DMS53 treated with DMSO at 0.1 percent for 48 hours (cell line): ENCODE results near the gene MEGF11.
A peak's percentile ranks its signal among the peaks of the same experiment; 100 is the strongest.

ENCODE experiments used
- DNase-seq: peaks from one replicate; lab custom pipeline; 2025; ENCODE audit not compliant: unreplicated experiment; lab: John Stamatoyannopoulos, UW

MEGF11 gene

DNA sequence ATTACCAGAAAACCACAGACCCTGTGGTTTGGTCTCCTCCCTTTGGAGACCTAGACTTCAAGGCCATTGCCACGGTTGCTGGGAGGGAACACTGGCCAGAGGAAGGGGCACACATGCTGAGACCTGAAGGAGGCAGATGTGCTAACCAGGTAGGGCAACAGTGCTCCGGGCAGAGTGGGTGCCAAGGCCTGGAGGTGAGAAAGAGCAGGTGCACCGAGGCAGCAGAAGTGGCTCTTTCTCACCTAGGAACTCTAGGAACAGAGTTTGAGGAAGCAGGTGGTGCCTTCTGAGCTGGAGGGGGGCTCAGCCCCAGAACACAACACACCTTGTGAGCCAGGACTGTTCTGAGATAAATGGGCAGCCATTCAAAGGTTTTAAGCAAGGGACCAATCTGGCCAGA, 106.1 kb downstream of the MEGF11 start:
- no peak for DNase-seq

DNA sequence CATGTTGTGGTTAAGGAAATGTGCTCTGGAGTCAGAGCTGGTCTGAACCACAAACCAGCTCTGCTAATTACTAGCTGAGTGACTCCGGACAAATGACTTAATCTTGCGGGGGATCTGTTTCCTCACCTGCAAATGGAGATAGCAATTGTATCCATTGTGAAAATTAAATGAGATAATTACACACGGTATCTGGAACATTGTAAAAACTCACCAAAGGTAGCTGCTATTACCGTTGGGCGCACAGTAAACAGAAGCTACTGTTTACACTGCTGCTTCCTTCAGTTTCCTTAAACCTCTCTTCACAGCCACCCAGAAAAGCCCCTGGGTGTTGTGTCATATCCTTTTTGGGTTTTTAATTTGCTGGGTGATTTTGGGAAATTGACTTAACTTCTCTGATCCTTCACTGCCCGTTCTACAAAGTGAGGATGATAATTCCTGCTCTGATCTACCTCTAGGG, 107.8 kb downstream of the MEGF11 start:
- no peak for DNase-seq

DNA sequence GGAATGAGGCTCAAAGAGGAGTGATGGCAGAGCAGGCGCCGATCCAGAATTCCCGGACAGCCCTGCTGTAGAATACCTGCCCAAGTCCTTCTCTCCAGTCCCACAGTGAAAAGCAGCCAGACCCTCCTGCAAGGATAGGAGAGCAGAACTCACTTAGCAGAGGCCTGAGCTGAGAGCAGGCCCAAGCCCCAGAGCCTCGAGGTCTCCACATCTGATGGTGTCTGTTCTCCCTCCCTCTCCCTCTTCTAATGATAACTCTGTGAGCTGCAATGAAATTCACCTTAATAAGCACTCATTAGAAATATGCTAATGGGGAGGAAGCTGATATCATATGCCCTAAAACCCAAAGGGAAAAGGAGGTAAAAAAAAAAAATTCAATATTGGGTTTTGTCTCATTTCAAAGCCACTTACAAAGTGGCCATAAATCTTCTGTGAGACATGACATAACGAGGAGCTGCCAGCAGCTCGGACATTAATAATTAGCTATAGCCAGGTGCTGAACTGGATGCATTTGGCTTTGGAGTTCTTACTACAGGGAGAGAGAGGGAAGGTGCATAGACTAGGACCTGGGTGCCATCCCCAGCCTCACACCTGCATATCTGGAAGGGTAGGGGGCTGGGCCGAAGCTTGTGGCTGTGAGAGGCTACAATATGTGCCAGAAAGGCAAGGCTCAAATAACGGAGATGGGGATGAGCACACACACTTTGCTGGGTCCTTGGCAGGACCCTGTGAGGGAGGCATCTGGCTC, 108.4 kb downstream of the MEGF11 start:
- peak; percentile 77 for DNase-seq

DNA sequence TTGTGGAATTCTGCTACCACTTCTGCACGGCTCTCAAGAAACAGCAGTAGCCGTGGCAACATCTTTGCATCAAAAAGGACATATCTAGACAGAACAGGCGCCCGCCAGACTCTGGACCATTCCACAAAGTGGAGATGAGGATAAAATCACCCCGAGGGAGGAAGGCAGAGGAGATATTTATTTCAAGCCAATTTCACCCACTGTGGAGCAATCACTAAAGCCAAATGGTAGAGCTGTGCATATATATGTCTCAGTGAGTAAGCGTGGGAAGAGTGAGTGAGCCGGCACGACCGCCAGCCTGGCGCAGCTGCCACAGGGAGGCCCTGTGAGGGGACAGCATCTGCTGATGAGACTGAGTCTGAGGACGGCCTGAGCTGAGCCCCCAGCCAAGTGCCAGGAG, 111.3 kb downstream of the MEGF11 start:
- DNase-seq, result no peak

DNA sequence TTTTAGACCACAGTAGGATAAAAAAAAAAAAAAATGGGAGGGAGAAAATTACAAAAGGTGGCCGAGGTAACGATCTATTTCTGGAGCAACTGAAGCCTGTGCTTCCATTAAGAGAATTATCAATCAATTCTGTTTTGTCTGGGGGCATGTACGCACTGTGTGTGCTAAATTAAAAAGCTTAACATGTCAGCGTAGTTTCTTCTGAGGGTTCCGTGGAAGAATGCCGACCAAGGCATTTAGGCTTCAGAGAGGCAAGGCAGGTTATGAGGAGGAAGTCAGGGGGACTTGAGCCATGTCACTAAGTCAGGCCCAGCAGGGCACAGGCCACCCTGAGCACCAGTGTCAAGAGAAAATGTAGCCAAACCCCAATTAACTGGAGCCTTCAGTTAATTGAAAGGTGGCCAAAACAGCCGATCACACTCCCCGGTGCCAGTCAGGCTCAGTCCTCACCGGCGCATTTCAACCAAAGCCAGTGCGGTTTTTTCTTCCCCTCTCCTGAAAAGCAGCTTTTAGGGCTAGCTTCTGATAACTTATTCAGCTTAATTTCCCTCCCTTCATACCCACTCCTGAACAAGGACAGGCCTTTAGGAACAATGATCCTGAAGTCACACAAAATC, 113.9 kb downstream of the MEGF11 start:
- DNase-seq, result no peak

DNA sequence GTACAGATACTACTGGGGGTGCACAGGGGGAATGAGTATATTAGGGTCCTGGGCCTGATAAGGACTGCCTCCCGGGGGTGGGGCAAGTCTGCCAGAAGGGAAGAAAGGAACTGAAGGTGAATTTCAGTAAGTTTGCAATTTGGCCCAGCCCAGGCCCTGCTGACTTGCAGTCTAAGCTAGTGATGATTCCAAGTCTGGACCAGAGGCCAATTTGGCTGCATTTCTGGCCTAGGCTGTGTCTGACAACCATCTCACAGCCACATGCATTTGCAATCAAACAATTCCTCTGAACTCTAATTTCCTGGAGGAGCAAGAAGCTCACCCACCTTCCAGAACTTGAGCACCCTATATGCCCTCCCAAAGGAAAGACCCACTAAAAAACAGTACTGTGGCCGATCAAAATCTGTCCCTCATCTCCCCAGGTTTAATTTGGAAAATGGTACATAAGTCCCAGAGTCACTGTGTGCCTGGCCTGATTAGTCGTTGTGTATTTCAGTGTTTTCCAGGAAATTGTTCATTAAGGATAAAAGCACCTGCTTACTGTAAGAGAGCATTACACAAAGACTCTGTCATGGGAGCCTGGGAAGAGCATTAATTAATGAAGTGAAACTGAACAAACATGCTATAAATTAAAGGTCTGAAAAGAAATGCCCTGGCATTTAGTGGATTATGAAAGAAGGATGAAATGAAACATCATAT, 114.5 kb downstream of the MEGF11 start:
- no peak for DNase-seq

DNA sequence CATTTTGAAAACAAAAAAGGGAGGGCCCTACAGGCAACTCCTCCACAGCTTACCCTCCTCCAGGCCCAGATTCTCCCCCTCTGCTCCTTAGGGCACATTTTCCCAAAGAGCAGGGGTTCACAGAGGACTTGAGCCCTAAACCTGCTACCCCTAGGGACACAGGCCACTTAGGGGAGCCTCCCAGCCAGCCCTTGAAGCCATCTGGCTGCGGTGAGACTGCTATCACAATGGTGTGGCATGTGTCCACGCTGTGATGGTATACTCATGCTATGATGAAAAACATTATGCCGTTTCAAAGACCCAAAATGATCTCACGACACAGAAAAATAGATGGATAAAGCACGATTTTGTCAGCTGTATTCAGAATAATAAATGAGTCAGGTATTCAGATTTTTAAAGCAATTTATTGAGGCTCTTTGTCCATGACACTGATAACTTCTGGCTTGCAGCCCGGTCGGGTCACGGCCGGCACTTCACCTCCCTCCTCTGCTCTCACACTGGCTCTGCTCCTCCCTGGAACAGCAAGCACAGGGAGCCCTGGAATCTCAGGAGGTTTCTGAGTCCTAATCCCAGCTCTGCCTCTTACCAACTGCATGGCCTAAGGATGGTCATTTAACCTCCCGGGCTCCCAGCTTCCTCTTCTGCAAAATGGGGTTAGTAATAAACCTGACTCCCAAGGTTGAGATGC, 115.3 kb downstream of the MEGF11 start:
- DNase-seq, result no peak

DNA sequence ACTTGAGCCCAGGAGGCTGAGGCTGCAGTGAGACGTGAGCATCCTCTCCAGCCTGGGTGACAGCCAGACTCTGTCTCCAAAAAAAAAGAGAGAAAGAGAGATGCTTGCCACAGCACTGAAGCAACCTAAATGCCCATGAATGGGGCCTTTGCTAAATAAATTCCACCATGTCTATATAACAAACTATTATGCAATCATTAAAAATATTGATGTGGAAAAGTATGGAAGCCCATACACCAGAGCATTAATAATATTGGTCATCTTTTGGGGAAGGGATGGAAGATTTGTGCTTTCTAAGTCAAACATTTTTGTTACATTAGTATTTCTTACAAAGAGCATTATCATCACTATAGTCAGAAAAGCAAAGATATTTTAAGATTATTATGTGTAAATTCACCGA, 116.6 kb downstream of the MEGF11 start:
- no peak for DNase-seq

DNA sequence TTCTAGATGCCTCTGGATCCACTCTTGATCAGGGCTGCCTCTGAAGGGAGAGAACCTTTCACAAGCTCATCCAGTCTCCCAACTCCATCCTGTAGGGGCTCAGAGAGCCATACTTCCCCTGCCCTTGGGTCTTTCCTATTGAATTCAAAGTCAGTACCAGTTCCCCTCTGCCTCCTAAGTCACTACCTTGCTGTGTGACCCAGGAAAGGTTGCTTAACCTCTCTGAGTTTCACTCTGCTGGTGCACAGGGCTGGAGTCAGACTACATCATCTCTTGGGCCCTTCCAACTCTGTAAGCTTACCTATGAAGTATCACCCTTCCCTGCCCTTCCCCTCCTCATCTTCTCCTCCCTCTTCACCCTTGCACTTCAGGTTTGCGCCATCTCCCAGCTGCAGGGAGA, 117.9 kb downstream of the MEGF11 start:
- no peak for DNase-seq

DNA sequence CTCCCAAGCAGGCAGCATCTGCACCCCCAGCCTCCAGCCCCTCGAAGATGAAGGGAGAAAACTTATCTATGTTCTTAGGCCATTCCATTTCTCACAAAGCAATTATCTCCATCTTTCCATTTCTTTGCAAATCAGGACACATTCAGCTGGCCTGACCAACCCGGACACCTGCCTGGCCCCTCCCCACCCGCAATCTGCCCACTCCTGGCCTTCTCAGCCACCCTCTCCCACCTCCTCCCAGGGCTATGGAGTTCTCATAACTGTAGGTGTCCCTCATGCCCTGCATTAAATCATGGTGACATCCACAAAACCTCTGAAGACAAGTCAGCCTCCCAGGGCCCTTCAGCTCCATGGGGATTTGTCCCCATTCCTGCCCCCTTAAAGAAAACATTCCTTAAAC, 119.3 kb downstream of the MEGF11 start:
- DNase-seq, result no peak

DNA sequence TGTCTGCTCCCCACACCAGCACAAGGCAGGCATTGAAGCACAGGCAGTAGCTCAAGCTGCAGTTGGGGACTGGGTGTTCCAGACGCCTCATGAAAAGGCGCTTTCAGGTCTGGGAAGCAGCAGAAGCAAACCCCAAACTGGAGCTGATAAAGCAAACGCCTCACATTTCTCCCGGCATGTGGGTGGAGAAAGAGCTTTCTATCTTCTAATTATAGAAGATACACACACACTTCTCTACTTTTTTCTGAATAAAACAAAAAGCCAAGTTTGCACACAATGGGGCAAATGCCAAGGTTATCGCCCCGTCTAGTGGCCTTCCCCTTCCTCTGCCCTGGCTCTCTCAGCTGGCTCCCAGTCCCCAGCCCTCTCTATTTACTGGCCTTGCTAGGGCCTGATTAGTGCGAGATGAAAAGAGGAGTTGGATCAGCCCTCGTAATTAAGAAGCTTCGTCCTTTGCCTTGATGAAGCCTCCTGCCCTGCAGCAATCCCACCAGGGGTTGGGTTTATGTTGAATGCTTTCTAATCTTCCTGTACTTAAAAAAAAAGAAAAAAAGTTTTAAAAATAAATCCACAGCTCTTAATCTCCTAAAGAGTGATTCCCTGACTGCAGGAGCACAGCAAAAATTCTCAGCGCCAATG, 120.2 kb downstream of the MEGF11 start:
- no peak for DNase-seq

DNA sequence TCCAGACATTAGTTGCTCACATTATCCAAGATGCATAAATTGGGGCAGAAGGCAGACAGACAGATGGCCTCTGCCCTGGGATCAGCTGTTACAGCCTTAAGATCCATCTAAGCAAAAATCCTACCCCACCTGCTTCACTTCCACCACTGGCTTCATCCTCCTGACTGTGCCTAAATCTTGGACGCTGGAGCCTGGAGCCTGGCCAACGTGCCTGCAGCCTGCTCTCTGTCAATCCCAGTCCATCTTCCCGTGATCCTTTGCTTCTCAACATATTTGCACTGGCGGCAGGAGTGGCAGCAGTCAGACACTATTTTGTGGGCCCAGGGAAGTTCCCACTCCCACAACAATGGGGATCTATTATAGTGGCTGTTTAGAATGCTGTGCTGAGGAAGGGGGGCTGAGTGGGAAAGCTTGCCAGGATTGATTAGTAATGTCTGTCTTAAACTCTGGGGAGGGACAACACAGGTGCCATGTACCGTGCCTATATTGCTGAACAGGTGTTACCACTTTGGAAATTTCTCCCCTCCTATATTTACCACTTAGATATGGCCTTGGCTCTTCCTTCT, 121.2 kb downstream of the MEGF11 start:
- no peak for DNase-seq

DNA sequence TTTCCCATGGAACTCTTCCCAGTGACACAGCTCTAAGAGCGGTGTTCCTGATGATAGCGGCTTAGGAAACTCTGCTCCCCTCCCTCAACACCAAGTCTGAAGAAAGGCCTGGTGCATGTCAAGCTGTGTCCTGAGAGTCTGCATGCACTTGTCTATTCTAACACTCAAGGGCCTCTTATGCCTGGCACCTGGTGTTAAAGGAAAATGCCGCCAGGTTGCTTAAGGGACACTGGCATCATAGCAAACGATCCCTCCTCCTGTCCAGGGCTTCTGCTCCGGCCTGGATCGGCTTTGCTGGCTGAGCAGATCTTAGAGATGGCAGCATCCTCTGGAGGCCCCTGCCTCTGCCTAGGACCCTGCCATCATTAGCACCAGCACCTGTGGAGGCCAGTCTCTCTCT, 121.7 kb downstream of the MEGF11 start:
- DNase-seq, result peak; percentile 12

DNA sequence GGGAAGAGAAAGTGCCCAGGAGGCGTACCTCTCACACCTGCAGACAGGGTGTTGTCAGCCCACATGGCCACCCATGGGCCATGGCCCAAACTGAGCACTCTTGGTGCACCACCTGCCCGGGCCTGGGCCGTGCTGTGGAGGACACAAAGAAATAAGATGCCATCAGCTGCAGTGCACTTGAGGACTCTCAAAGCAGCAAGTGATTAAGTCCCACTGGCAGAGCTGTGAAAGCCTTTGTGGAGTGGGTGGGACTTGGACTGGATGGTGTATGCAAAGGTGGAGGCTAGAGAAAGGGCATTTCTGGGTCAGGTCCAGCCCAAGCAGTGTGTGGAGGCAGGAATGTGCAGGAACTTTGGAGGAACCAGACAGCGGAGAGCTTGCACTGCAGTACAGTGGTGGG, 122.3 kb downstream of the MEGF11 start:
- DNase-seq, result no peak

DNA sequence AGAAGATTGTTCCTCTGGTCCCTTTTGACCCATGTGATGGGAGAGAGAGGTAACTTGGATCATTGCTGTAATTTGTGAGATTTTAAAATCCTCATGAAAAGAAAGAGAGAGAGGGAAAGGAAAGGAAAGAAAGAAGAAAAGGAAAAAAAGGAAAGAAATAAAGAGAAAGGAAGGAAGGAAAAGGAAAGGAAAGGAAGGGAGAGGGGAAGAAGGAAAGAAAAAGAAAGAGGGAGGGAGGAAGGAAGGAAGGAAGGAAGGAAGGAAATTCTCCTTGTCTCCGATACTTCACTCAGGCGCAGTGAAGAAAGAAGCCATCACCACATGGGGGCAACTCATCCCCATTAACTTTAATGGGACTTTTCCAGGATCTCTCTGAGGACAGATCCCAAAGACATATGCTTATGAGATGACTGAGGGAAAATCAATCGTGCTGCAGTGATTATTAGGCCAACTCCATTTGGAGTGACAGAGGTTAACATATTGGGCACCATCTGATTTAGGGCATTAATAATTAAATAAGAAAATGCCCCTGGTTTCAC, 123.0 kb downstream of the MEGF11 start:
- DNase-seq, result no peak

DNA sequence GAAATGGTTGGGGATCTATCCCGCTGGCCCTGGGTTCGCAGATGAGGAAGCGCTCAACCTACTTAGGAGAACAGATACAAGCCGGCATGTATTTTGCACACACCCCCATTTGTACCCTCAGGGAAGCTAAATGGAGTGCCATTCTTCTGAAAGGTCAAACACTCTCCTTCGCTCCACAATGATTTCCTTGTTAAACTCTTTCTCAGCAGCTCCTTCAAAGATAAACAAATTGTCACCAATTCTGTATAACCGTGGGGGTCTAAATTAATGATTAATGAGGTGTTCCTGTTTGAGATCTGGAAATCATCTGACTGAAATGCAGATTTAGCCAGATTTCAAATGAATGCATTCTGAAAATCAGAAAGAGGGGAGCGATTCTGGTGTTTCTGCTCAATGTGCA, 124.0 kb downstream of the MEGF11 start:
- no peak for DNase-seq

DNA sequence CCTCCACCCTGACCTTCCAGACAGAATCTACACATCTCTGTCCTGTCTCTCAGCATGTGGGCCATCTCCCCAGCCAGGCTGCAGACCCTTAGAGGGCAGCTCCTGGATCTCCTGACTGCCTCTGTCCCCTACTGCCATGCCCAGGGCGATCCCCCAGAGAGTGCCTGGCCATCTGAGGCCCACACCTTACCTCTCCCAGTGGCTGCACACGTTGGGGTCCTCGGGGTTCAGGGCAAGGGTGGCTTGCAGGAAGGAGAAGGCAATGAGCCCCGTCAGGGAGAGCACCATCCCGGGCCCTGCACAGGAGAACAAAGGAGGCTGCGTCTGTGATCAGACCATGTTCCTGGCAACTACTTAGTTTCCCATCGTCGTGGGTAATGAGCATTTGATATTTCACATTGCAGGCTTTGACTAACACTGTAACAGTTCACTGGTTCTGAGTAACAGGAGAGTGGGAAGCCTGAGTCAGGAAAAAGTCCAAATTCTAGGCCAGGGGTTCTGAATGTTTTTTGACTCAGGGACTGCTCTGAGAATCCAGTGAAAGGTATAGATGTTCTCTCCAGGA, 125.4 kb downstream of the MEGF11 start:
- DNase-seq, result no peak

DNA sequence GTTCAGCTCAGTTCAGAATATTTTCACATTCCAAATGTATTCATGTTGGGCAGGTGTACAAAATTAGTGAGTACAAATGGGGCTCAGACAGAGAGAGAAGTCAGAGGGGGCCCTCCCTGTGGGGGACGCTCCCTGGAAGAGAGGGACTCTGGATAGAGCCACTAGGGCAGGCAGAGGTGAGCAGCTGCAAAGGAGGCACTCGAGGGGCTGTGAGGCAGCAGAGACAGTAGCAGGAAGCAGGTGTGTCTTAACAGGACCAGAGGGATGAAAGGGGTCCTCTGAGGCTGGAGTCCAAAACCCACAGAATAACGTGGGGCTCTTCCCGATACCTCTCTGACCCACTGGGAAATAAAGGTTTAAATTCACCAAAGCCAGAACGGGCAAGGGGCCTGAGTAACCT, 127.1 kb downstream of the MEGF11 start:
- no peak for DNase-seq

DNA sequence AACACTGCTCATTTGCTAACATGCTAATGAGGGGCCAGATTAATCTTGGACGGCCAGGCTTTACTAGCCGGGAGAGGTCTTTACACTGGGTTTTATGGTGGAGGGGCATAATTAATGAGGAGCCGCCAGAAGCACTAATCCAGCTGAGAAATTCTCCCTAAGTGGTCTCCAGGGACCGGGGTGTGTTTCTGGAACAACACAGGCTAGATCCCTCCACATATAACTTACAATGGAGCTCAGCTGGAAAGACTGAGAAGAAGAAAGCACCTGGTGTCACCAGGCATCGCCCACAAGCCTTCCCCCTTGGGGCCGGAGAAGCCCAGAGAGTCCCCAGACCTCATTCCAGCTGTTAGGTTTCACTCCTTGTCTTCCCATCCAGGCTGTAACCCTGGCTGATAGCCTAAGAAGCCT, 127.5 kb downstream of the MEGF11 start:
- no peak for DNase-seq

DNA sequence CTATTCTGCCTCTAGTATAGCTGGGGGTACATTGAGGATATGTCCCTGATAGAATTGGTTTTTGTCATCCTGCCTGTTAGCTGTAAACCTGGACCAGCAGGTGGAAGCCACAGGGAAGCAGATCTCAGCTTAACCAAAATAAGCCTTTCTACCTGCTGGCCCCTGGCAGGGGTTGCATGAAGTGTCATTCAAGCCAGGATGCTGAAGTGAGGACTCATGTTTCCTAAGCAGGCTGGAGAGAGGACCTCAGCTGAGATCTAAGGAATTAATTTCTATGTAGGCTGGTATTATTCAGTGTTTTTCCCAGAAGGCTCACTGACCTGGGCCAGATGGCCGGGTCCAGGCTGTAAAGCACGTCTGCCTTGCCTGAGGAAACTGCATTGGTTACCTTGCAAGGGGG, 128.9 kb downstream of the MEGF11 start:
- no peak for DNase-seq
